ENCODE data around the gene ADAMTS2.

DNA sequence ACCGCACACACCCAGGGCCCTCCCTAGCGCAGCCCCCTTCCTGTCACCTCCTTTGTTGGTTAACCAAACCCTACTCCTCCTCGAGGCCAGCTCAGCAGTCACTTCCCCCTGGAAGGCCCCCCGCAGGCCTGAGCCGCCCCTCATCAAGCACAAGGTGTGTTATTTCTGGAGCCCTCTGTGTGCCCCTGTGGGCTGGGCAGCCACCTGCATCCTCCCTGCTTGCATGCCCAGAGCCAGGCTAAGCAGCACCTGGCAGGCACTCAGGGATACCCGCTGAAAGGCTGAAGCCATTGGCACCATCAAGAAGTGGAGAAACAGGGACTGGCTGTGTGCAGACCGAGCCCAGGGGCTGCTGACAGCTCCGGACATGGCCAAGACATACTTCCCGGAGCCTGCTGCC lies 163.3 kb downstream of the ADAMTS2 start:
- no peak for TF ChIP-seq POLR2A (IDR thresholded peaks at IDR 0.05)
- TF ChIP-seq, protein P1, sequence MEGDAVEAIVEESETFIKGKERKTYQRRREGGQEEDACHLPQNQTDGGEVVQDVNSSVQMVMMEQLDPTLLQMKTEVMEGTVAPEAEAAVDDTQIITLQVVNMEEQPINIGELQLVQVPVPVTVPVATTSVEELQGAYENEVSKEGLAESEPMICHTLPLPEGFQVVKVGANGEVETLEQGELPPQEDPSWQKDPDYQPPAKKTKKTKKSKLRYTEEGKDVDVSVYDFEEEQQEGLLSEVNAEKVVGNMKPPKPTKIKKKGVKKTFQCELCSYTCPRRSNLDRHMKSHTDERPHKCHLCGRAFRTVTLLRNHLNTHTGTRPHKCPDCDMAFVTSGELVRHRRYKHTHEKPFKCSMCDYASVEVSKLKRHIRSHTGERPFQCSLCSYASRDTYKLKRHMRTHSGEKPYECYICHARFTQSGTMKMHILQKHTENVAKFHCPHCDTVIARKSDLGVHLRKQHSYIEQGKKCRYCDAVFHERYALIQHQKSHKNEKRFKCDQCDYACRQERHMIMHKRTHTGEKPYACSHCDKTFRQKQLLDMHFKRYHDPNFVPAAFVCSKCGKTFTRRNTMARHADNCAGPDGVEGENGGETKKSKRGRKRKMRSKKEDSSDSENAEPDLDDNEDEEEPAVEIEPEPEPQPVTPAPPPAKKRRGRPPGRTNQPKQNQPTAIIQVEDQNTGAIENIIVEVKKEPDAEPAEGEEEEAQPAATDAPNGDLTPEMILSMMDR (IDR thresholded peaks at IDR 0.05) = no peak

Measured in transverse colon (tissue), 3 donors.